HEK293 (cell line): Measurements from ENCODE around the gene TDRD9.

Experiments
- CTCF ChIA-PET: fragments of 350-600 bp; formaldehyde crosslinking; extraction: SDS; loops from one replicate; lab custom pipeline; 2021; ENCODE audit warnings: antibody characterized with exemption; lab: Yijun Ruan, JAX
- POLR2A ChIA-PET: fragments of 300-600 bp; formaldehyde crosslinking; extraction: SDS; loops from one replicate; lab custom pipeline; 2020; ENCODE audit warnings: antibody characterized with exemption, inconsistent platforms; lab: Yijun Ruan, JAX
- H3K27ac ChIP-seq: fragments of 200-500 bp; sonication (Bioruptor generic); 2 replicates; pipeline ENCODE4 v1.5.1; 2014; ENCODE audit warnings: low read depth, low read length, control low read depth, inconsistent platforms; ENCODE audit errors: extremely low read depth
- H3K36me3 ChIP-seq, 2 experiments: fragments of 200-500 bp in 1 of 2; sonication (Bioruptor generic) in 1 of 2; 1 replicate in 1 of 2; 2 replicates in 1 of 2; pipeline ENCODE4 v1.5.1; 2014 to 2017; ENCODE audit warnings: inconsistent platforms in 2 of 2, low read length in 2 of 2; ENCODE audit not compliant: control insufficient read depth in 2 of 2, insufficient read depth in 1 of 2
- H3K4me1 ChIP-seq: fragments of 200-500 bp; sonication (Bioruptor generic); 2 replicates; pipeline ENCODE4 v1.5.1; 2014; ENCODE audit warnings: mild to moderate bottlenecking, low read length, inconsistent platforms; ENCODE audit not compliant: control insufficient read depth, insufficient read depth
- H3K4me3 ChIP-seq: 2 replicates; pipeline ENCODE4 v1.5.1; 2011; ENCODE audit warnings: low read depth, mild to moderate bottlenecking, control low read depth, low read length, moderate library complexity
- H3K9me3 ChIP-seq: fragments of 200-500 bp; sonication (Bioruptor generic); 2 replicates; pipeline ENCODE4 v1.5.1; 2014; ENCODE audit warnings: low read depth, low read length, inconsistent platforms; ENCODE audit not compliant: control insufficient read depth, insufficient read depth
- KLF8 ChIP-seq: fragments of 450-650 bp; formaldehyde crosslinking; IDR thresholded peaks from 2 replicates; pipeline ENCODE4 v1.5.1; 2016; ENCODE audit warnings: missing biosample characterization, missing genetic modification characterization
- TCF7L2 ChIP-seq: IDR thresholded peaks from 2 replicates; pipeline ENCODE4 v1.6.1; 2011; ENCODE audit warnings: low read depth, mild to moderate bottlenecking, inconsistent platforms, low read length, moderate library complexity, borderline replicate concordance
- YY2 ChIP-seq: fragments of 450-650 bp; formaldehyde crosslinking; IDR thresholded peaks from 2 replicates; pipeline ENCODE4 v1.5.1; 2016; ENCODE audit warnings: missing biosample characterization, missing genetic modification characterization
- ZBTB1 ChIP-seq: fragments of 450-650 bp; formaldehyde crosslinking; IDR thresholded peaks from 2 replicates; pipeline ENCODE4 v1.5.1; 2016; ENCODE audit warnings: missing biosample characterization, missing genetic modification characterization
- ZBTB21 ChIP-seq: fragments of 450-650 bp; formaldehyde crosslinking; IDR thresholded peaks from 2 replicates; pipeline ENCODE4 v1.5.1; 2017; ENCODE audit warnings: missing biosample characterization, missing genetic modification characterization
- ZNF138 ChIP-seq: fragments of 450-650 bp; formaldehyde crosslinking; IDR thresholded peaks from 2 replicates; pipeline ENCODE4 v1.5.1; 2016; ENCODE audit warnings: missing biosample characterization, missing genetic modification characterization, borderline replicate concordance
- ZNF211 ChIP-seq: fragments of 450-650 bp; formaldehyde crosslinking; IDR thresholded peaks from 2 replicates; pipeline ENCODE4 v1.5.1; 2016; ENCODE audit warnings: low read depth, missing biosample characterization, missing genetic modification characterization
- ZNF223 ChIP-seq: fragments of 450-650 bp; formaldehyde crosslinking; IDR thresholded peaks from 2 replicates; pipeline ENCODE4 v1.5.1; 2016; ENCODE audit warnings: missing biosample characterization, missing genetic modification characterization
- ZNF24 ChIP-seq: fragments of 450-650 bp; formaldehyde crosslinking; IDR thresholded peaks from 2 replicates; pipeline ENCODE4 v1.5.1; 2016; ENCODE audit warnings: missing biosample characterization, missing genetic modification characterization
- ZNF324 ChIP-seq: fragments of 450-650 bp; formaldehyde crosslinking; IDR thresholded peaks from 2 replicates; pipeline ENCODE4 v1.5.1; 2016; ENCODE audit warnings: missing biosample characterization, missing genetic modification characterization
- ZNF48 ChIP-seq: fragments of 450-650 bp; formaldehyde crosslinking; IDR thresholded peaks from 2 replicates; pipeline ENCODE4 v1.5.1; 2016; ENCODE audit warnings: missing biosample characterization, missing genetic modification characterization
- ZNF530 ChIP-seq: fragments of 450-650 bp; formaldehyde crosslinking; IDR thresholded peaks from 2 replicates; pipeline ENCODE4 v1.5.1; 2016; ENCODE audit warnings: low read depth, missing biosample characterization, missing genetic modification characterization
- ZNF701 ChIP-seq: fragments of 450-650 bp; formaldehyde crosslinking; IDR thresholded peaks from 2 replicates; pipeline ENCODE4 v1.5.1; 2016; ENCODE audit warnings: missing biosample characterization, missing genetic modification characterization
- ZNF843 ChIP-seq: fragments of 450-650 bp; formaldehyde crosslinking; IDR thresholded peaks from 2 replicates; pipeline ENCODE4 v1.5.1; 2016; ENCODE audit warnings: missing biosample characterization, missing genetic modification characterization
- ZSCAN30 ChIP-seq: fragments of 450-650 bp; IDR thresholded peaks from 2 replicates; pipeline ENCODE4 v1.5.1; 2018; ENCODE audit warnings: missing biosample characterization, mild to moderate bottlenecking, missing genetic modification characterization, moderate library complexity
- TF ChIP-seq, protein P1 (sequence below): fragments of 450-650 bp; formaldehyde crosslinking; IDR thresholded peaks from 2 replicates; pipeline ENCODE4 v1.5.1; 2016; ENCODE audit warnings: missing biosample characterization, missing genetic modification characterization
- TF ChIP-seq, protein P2 (sequence below): fragments of 450-650 bp; formaldehyde crosslinking; IDR thresholded peaks from 2 replicates; pipeline ENCODE4; 2016; ENCODE audit warnings: missing biosample characterization, missing genetic modification characterization
- TF ChIP-seq, protein P3 (sequence below): IDR thresholded peaks from 2 replicates; pipeline ENCODE4 v1.6.1; 2011; ENCODE audit warnings: mild to moderate bottlenecking, low read depth, low read length, borderline replicate concordance
- TF ChIP-seq, protein P4 (sequence below): fragments of 450-650 bp; formaldehyde crosslinking; IDR thresholded peaks from 2 replicates; pipeline ENCODE4 v1.5.1; 2016; ENCODE audit warnings: missing biosample characterization, missing genetic modification characterization
- TF ChIP-seq, protein P5 (sequence below): fragments of 450-650 bp; formaldehyde crosslinking; IDR thresholded peaks from 2 replicates; pipeline ENCODE4 v1.5.0; 2017; ENCODE audit warnings: missing biosample characterization, missing genetic modification characterization, borderline replicate concordance
- TF ChIP-seq, protein P6 (sequence below): fragments of 450-650 bp; formaldehyde crosslinking; IDR thresholded peaks from 2 replicates; pipeline ENCODE4 v1.5.1; 2016; ENCODE audit warnings: missing biosample characterization, missing genetic modification characterization

The TDRD9 gene

DNA sequence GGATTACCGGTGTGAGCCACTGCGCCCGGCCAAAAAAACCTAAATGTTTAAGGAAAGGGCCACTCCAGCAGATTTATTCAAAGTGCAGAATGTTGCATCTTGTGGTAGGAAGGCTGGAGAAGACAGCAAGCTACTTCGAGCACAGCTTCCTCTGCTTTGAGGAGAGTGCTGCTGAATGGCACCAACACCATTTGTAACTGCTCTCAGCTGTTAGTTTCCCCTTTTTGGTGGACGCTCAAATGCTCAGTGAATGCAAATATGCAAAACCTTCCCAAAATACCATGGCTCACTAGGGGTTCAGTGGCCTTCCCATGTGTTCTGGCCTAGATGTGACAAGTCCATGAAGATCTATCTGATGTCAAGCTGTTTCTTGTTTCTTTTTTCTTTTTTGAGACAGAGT is 2.9 kb upstream of the TDRD9 start (continued):
- no peak for TF ChIP-seq ZNF324 (tag by site-specific recombination)
- TF ChIP-seq, protein P1, sequence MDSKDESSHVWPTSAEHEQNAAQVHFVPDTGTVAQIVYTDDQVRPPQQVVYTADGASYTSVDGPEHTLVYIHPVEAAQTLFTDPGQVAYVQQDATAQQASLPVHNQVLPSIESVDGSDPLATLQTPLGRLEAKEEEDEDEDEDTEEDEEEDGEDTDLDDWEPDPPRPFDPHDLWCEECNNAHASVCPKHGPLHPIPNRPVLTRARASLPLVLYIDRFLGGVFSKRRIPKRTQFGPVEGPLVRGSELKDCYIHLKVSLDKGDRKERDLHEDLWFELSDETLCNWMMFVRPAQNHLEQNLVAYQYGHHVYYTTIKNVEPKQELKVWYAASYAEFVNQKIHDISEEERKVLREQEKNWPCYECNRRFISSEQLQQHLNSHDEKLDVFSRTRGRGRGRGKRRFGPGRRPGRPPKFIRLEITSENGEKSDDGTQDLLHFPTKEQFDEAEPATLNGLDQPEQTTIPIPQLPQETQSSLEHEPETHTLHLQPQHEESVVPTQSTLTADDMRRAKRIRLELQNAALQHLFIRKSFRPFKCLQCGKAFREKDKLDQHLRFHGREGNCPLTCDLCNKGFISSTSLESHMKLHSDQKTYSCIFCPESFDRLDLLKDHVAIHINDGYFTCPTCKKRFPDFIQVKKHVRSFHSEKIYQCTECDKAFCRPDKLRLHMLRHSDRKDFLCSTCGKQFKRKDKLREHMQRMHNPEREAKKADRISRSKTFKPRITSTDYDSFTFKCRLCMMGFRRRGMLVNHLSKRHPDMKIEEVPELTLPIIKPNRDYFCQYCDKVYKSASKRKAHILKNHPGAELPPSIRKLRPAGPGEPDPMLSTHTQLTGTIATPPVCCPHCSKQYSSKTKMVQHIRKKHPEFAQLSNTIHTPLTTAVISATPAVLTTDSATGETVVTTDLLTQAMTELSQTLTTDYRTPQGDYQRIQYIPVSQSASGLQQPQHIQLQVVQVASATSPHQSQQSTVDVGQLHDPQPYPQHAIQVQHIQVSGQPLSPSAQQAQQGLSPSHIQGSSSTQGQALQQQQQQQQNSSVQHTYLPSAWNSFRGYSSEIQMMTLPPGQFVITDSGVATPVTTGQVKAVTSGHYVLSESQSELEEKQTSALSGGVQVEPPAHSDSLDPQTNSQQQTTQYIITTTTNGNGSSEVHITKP (tag by site-specific recombination): no peak
- TF ChIP-seq, protein P2, sequence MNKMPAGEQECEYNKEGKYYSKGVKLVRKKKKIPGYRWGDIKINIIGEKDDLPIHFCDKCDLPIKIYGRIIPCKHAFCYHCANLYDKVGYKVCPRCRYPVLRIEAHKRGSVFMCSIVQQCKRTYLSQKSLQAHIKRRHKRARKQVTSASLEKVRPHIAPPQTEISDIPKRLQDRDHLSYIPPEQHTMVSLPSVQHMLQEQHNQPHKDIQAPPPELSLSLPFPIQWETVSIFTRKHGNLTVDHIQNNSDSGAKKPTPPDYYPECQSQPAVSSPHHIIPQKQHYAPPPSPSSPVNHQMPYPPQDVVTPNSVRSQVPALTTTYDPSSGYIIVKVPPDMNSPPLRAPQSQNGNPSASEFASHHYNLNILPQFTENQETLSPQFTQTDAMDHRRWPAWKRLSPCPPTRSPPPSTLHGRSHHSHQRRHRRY (tag by site-specific recombination): no peak
- TF ChIP-seq ZNF701 (tag by site-specific recombination): no peak
- TF ChIP-seq, protein P3, sequence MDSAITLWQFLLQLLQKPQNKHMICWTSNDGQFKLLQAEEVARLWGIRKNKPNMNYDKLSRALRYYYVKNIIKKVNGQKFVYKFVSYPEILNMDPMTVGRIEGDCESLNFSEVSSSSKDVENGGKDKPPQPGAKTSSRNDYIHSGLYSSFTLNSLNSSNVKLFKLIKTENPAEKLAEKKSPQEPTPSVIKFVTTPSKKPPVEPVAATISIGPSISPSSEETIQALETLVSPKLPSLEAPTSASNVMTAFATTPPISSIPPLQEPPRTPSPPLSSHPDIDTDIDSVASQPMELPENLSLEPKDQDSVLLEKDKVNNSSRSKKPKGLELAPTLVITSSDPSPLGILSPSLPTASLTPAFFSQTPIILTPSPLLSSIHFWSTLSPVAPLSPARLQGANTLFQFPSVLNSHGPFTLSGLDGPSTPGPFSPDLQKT: no peak
- no peak for TF ChIP-seq KLF8 (tag by site-specific recombination)
- TF ChIP-seq, protein P4, sequence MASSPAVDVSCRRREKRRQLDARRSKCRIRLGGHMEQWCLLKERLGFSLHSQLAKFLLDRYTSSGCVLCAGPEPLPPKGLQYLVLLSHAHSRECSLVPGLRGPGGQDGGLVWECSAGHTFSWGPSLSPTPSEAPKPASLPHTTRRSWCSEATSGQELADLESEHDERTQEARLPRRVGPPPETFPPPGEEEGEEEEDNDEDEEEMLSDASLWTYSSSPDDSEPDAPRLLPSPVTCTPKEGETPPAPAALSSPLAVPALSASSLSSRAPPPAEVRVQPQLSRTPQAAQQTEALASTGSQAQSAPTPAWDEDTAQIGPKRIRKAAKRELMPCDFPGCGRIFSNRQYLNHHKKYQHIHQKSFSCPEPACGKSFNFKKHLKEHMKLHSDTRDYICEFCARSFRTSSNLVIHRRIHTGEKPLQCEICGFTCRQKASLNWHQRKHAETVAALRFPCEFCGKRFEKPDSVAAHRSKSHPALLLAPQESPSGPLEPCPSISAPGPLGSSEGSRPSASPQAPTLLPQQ (tag by site-specific recombination): no peak
- TF ChIP-seq YY2 (tag by site-specific recombination): no peak
- TF ChIP-seq, protein P5, sequence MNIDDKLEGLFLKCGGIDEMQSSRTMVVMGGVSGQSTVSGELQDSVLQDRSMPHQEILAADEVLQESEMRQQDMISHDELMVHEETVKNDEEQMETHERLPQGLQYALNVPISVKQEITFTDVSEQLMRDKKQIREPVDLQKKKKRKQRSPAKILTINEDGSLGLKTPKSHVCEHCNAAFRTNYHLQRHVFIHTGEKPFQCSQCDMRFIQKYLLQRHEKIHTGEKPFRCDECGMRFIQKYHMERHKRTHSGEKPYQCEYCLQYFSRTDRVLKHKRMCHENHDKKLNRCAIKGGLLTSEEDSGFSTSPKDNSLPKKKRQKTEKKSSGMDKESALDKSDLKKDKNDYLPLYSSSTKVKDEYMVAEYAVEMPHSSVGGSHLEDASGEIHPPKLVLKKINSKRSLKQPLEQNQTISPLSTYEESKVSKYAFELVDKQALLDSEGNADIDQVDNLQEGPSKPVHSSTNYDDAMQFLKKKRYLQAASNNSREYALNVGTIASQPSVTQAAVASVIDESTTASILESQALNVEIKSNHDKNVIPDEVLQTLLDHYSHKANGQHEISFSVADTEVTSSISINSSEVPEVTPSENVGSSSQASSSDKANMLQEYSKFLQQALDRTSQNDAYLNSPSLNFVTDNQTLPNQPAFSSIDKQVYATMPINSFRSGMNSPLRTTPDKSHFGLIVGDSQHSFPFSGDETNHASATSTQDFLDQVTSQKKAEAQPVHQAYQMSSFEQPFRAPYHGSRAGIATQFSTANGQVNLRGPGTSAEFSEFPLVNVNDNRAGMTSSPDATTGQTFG (tag by site-specific recombination): no peak
- TF ChIP-seq ZSCAN30 (tag by site-specific recombination): no peak
- no peak for TF ChIP-seq ZNF24 (tag by site-specific recombination)

DNA sequence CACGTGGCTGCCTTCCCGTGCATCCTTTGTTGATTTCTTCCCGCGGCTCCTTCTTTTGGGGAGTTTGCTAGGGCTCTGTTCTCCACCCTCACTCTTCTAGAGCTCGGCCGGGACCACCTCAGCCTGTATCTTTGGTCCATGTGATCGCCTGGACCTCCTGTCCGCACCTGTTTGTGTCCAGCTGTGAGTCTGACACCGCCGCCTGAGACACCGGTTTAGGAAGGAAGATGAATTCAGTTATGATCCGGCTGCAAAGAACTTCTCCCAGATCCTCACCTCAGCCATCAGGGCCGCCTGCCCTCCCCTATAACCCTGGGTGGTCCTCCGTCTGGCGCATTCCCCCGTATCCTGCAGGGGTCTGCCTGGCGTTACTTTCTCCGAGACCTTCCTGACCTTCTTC is 690 bp upstream of the TDRD9 start:
- Histone ChIP-seq H3K36me3 (no peaks in the 10 kb centered on the region), H3K9me3 (no peaks in the 10 kb centered on the region), H3K27ac (no peak overlapping the region)
- CTCF ChIA-PET: interaction anchor here (0.6 kb wide), 1 partner anchor 13 kb away, joined by 3 read pairs; no protein-coding TSS in a partner anchor
- TF ChIP-seq ZNF48 (no peak), ZNF138 (tag by site-specific recombination) (no peak), ZNF211 (tag by site-specific recombination) (no peak), ZBTB21 (no peak), ZNF843 (tag by site-specific recombination) (no peak), ZNF223 (no peak), ZBTB1 (tag by site-specific recombination) (no peak), ZNF530 (tag by site-specific recombination) (no peak), TCF7L2 (no peak)
- TF ChIP-seq, protein P6, sequence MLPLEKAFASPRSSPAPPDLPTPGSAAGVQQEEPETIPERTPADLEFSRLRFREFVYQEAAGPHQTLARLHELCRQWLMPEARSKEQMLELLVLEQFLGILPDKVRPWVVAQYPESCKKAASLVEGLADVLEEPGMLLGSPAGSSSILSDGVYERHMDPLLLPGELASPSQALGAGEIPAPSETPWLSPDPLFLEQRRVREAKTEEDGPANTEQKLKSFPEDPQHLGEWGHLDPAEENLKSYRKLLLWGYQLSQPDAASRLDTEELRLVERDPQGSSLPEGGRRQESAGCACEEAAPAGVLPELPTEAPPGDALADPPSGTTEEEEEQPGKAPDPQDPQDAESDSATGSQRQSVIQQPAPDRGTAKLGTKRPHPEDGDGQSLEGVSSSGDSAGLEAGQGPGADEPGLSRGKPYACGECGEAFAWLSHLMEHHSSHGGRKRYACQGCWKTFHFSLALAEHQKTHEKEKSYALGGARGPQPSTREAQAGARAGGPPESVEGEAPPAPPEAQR: no peak
- TF ChIP-seq, all 188 proteins: peak for 0
- Histone ChIP-seq H3K4me1 (peaks cover 2% of the 10 kb centered on the region; the same call in 1 of the 2 replicates), H3K4me3 (no peak overlapping the region)
- POLR2A ChIA-PET: no interaction called here
